Measurements from ENCODE around the gene SPSB4.

The SPSB4 gene

DNA sequence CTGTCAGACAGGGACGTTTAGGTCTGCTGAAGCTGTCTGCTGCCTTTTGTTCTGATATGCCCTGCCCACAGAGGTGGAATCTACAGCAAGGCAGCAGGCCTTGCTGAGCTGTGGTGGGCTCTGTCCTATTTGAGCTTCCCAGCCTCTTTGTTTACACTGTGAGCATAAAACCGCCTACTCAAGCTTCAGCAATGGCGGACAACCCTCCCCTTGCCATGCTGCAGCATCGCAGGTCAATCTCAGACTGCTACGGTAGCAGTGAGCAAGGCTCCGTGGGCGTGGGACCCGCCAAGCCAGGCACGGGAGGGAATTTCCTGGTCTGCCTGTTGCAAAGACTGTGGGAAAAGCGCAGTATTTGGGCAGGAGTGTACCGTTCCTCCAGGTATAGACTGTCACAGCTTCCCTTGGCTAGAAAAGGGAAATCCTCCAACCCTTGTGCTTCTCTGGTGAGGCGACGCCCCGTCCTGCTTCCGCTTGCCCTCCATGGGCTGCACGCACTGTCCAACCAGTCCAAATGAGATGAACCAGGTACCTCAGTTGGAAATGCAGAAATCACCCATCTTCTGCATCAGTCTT lies 71.4 kb downstream of the SPSB4 start:
- DNase-seq, result no peak

DNA sequence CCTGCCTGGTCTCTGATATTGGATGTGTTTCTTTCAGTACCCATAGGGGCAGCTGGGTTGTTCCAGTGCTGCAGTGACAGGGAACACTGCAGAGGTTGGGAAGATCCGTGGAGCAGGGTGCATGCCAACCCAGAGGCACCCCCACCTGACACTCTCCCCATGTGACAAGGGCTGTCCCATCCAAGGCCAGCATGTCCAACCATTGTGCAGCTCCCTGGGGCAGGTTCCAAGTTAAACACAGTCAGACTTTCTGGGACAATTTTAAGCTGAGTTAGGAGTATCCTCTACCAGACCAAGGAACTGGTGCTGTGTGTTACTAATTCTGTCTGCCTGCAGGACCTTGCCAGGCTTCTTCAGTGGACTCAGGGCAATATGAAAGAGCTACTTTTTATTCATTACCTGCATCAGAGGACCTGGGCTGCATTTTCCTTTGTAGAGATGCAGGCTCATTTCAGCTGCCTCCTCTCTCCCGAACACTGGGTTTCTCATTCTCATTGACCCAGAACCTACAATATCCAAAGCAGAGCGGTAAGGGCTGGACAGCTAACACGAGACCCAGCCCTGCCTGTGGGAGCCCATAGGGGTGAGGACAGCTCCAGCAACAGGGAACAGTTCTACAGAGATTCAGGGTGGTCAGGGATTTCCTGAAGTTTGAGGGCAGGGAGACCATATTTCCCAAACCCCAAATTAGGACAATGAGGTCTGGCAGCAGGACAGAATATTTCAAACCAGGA lies 72.7 kb downstream of the SPSB4 start:
- DNase-seq, result no peak

DNA sequence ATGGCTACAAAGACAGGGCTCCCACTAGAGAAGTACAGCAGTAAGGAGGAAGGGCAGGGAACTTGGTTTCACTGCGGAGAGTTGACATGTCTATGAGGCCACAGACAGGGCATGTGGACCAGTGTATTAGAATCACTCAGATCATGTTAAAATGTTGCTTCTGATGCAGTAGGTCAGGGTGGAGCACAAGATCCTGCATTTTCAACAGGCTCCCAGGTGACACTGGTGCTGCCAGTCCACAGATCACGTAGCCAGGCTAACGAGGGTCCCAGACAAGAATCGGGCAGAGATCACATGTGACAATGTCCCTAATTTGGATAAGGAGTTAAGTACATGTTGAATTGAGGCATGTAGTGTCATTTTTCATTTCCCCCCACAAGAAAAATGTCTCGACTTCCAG lies 73.6 kb downstream of the SPSB4 start:
- DNase-seq, result no peak

DNA sequence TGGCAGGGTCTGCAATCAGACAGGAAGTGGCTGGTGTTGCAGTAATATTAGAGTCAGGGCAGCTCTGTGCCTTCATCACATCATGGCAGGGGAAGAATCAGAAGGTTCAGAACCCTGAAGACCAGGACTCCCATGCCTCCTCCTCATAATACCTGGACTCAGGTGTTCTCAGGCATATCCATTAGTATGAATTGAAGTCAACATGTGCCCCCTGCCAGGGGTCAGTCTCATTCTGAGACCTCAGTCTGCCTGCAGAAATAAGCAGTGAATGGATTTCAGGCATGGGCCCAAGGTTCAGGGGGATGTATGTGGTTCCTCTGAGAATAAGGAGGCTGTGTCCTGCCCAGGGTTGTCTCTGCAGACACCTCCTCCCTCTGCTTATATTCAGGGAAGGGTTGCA lies 74.2 kb downstream of the SPSB4 start:
- DNase-seq, result no peak

DNA sequence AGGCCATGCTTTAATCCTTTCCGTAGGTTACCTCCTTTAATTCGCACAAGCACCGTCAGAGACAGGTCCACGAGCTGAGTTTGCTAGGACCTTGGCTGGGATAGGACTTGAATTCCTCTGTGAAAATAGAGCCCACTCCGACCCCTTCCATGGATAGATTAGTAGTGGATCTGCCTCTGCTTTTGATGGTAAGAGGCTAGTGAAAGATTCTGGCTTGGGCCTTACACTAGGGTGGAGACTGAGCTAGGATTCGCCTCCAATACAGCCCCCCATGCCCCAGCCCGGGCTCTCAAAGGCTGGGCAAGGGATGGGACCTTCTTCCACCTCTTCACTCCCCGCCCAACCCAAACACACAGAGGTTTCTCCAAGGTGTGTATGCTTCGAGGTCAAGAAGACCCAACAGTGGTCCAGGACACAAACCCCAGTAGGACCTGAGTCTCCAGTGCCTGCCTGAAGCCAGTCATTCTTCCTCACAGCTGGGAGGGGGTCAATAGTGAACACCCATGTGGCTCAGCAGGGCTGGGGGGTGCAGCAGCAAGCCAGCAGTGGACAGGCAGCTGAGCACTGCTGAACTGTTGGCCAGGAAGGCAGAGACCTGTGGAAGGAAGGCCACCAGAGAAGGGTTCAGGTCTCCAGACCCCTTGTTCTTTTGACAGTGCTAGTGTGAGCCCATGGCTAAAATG lies 75.7 kb downstream of the SPSB4 start:
- DNase-seq, result no peak

DNA sequence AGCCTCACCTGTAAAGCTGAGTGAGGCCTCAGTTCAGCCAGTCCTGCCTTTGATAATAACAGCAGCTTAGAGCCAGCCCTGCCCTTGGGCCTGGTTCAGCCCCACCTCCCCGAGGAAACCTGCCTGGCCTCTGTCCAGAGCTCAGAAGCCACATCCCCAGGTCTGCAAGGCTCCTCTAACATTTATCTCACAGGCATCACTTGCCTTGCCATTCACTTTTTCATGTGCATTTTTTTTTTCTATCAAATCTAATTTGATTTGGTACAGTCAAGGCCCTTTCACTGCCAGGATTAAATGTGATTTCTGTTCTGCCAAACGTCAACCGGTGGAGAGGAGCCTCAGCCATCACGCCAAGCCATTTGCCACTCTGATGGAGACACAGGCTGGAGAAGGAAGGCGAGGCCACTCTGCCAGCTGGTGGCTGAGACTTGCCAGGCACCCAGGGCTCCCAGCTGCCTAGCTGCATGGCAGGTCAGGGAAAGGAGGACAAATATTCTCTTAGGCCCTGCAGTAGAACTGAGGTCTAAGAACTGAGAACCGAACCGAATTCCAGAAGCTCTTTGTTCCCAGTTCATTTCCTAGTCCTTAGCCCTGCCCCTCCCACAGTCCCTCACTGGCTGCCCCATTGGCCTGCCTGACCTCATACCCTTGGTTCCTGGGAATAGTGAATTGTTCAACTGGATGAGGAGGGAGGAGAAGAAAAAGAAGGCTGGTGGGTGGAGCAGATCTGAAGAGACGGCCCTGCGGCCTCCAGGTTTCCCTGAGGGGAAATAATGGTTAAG lies 76.4 kb downstream of the SPSB4 start:
- no peak for DNase-seq

DNA sequence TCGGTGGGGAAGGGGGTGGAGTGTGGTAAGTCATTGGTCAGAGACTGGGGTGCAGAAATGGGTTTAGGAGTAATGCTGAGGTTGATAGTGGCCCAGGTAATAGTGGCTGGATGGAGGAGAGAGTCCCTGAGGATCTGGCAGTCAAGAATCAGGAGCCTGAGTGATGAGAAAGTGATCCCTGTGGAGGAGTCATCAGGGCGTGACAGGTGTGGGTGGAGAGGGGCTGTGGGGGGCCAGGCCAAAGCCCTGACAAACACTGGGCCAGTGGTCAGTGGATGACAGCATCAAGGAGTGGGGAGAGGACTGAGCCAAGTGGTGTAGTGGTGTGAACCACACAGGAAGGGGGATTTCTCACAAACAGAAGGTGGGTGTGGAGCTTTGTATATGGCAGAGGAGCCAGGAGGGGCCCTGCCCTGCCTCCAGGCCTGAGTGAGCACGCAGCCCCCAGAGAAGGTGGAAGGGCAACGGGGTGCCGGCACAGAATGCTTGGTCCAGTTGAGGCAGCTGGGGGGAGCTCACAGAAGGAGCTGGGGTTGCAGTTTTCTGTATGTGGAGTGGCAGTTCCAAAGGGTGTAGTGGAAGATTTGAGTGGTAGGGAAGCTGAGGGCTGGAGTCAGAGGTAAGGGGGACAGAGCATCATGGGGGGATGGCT lies 77.1 kb downstream of the SPSB4 start:
- no peak for DNase-seq

DNA sequence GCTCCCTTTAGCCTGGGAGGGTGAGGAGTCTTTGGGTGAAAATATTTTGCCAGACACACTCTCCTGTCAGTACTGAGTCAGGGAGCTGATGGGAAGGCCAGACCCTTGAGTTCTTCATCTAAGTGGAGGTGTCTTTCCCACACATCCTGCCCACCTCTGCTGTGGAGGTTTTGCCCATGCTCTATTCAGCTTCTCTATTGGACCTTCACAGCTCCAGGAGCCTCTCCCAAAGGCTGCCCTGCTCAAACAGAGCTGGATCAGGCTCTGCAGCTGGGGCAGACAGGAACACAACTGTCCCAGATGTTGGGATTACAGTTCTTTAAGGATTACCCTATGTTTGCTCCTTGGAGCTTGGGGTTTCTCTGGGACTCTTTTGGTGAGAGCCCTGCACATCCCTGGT lies 77.9 kb downstream of the SPSB4 start:
- no peak for DNase-seq

DNA sequence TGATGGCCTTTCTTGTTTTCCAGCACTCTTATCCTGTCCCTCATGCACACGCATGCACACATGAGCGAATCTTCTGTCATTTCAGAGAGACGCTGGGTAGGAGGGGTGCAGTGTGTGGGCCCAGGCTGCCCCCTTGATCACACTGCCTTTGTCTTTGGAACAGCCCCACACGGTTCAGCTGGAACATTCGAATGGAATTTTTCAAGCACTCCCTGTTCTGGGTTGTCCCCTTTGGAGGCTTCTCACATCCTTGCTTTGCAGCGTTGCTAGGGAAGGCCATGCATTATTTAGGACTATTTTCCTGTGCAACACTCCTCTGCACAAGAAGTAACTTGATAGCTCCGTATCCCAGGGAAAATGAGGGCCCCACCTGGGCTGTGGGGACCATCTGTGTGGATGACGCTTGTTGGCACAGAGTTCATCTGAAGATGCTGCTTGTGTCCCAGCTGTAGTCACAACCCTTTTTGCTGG lies 78.4 kb downstream of the SPSB4 start:
- no peak for DNase-seq

DNA sequence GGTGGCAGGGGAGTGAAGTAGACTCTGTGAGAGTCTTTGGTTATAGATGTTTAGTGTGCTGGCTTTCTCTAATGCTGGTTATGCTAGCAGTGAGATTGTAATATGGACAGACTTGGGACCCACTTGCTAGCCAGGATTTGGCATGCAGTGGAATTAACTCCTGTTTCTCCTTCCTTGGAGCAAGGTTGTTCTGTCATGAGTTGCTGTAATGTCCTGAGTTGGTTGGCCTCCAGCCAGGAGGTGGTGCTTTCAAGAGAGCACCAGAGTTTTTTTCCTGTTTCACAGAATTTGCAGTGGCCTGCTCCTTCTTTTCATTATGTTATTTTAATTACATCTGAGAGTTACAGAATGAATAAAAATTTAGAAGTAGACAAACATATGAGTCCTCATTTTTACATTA lies 92.4 kb downstream of the SPSB4 start:
- DNase-seq, result no peak

DNA sequence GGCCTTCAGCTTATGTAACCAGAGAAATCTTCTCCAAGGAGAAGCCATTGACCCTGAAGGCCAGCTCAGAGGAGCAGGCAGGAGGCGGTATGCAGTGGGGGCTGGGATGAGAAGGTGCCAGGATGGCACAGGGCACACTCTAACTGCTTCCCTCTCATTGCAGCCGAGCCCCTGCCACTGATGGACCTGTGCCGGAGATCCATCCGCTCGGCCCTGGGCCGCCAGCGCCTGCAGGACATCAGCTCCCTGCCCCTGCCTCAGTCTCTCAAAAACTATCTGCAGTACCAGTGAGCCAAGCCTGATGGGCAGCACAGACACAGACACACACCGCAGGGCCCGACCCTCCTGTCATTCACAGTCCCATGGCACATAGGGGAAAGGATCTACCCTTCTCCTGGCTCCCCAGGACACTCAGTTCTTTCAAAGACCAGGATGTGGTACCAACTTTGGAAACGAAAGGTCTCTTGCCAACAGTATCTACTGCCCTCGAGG lies 95.9 kb downstream of the SPSB4 start:
- peak in 1 of 2 donors; percentile 2 for DNase-seq

DNA sequence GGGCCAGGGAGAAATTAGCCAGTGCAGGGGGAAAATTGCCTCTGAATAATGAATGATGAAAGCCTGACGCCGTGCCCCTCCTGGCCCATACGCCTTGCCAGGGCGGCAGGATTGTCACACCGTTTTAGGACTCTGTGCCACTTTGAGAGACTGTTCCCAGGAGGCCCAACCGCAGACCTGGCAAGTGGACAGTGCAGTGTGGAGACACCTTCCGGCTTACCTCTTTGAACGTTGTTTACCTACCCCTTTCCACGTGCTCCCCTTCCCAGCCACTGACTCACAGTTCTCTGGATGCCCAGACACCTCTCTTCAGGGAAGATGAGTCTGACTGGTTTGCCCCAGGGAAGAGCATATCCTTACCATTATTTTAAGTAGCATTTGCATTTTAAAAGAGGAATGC lies 96.5 kb downstream of the SPSB4 start:
- no peak for DNase-seq

DNA sequence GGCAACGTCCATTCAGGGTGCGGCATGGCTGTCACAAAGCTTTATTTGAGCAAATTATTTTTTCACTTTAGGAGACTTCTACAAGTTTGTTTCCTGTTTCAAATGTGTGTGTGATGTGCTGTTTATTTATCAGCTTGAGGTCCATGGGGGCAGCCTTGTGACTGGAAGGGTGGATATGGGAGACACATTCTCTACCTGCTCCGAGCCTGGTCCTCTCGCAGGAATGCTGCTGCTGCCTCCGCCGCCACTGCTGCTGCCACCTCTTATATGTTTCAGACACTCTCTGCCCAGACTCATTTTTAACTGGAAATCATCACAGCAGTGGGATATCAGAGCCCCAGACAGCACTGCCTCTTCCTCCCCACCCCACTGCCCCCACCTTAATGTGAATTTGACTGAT lies 97.0 kb downstream of the SPSB4 start:
- DNase-seq, result no peak

DNA sequence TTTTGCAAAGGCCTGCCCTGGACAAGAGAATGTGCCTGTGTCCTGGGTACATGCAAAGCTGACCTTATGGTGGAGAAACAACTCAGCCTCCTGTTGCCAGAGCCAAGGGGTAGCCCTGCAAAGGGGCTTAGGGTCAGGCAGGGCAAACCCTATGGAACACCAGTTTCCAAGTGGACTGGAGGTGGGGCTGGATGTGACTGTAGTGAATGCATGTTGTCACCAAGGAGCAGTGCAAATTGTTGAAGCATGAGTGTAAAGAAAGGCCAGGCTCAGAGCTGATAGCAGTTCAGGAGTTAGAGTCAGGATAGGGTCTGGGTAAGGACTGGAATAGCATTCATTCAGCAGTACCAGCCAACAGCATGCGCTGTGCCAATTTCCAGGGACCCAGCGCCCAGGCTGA lies 97.6 kb downstream of the SPSB4 start:
- DNase-seq, result no peak

DNA sequence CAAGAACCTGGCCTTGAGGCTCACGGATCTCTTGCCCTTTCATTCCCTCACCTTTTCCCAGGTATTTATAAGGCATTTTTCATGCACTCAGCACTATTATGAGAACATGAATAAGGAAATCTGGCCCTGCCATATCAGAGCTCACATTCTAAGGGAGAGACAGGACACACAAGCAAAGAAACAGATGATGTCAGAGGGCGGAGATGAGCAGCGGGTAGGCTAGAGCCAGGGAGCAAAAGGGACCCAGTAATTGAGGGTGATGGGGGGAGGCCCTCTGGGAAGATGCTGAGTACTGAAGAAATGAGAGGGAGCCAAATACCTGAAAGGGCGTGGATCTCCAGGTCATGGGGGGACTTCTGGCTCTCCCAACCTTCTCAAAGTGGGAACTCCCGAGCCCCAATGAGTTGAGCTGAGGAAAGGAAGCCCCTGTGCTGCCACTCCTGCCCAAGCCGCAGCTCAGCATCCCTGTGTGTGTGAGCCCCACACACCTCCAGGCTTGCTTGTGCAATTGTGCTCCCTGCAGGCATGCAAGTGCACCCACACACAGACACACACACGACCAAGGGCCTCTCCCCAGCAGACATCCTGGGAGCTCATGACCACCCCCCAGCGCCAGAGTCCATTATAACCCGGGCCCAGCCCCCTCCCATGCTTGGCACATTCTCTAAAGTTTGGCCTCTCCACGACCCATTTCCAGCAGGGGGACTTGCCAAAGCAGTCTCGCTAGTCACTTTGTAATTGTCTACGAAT lies 99.1 kb downstream of the SPSB4 start:
- no peak for DNase-seq

DNA sequence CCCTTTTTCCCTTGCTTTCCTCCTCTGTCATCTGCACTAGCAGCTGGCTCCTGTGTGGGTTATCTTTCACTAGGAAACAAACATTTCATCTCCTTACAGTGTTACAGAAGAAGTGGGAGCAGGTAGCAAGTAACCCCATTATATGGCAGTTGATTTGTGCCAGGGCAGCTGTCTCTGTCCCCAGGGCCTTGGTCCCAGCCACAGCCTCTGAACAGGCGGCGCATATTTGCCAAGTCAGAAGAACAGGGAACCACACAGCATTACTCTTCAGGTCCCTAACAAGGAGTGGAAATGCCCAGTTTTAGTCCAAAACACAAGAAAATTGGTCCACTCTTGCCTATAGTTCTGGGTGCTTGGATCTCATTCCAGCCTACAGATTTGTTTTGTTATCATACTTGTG lies 99.8 kb downstream of the SPSB4 start:
- no peak for DNase-seq

DNA sequence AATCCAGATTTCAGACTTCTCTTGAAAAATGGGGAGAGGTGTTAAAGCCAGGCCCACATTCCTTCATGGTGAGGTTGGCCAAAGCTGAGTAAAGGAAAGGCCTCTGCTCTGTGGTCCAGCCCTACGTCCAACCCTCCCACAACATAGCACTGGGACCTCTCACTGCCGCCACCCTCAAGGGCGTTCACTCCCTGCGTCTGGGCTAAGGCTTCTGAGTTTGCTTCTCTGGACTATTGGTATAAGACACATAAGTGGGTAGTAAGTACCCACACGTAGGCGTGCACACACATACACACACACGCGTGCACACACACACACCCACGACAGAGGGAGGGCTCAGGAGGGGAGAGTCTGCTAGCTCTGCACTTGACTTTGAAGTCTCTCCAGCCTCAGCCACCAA lies 100.3 kb downstream of the SPSB4 start:
- no peak for DNase-seq

DNA sequence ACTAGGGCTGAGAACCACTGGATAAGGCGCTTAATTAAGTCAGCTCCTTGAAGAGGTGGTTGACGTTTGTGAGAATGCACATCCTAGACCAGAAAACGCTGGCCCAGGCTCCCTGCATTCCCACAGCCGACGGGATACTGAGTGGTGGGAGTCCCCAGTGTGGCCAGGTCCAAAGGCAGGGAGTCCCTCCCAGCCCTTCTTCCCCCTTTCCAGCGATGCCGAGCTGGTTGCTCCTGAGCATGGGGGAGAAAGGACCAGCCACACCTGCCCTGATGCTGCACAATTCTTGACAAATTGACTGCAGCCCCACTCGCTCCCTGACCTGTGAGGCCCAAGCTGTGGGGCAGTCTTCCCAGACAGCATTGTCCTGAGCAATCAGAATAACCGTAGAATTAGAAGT lies 101.0 kb downstream of the SPSB4 start:
- DNase-seq, result no peak

DNA sequence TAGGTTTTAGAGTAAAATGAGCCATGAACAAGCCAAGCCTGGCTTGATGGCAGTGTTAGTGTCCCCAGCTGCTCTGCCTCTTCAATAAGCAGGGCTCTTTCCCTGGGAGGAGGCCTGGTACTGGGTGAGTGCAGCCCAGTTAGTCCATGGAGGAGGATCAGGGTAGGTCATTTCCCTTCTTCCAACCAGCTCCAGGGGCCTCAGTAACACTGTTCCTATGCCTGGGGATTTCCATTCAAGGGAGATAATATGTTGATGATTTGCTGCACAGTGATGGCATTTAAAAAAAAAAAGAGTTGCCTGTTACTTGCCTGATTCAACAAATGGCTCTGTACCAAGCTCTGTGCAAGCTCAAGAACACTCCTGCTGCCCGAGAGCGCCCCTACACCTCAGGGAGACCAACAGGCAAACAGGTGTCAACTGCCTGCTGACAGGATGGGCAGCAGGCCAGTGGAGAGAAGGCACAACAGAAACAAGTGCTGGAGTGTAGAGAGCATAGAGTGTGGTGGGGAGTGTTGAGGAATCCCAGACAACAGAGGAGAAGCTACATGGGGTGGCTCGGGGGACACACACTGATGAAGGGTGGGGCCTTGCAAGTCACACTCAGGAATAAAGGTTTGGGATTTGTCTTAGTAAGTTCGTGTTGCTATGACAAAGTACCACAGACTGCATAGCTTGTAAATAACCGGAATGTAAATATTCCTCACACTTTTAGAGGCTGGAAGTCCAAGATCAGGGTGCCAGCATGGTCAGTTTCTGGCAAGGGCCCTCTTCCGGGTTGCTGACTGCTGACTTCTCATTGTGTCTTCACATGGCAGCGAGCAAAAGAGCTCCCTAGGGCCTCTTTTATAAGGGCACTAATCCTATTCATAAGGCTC lies 101.9 kb downstream of the SPSB4 start:
- no peak for DNase-seq

DNA sequence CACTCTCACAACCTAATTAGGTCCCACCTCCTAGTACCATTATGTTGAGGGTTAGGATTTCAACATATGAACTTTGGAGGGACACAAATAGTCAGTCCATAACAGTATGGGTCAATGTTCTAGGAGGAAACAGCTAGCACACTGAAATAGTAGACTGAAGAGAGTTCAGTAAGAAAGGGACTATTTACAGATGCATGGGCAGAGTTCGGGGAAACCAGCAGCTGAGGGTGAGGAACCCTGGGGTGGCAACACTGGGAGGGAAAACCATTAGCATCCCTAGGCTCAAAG lies 102.5 kb downstream of the SPSB4 start:
- no peak for DNase-seq

DNA sequence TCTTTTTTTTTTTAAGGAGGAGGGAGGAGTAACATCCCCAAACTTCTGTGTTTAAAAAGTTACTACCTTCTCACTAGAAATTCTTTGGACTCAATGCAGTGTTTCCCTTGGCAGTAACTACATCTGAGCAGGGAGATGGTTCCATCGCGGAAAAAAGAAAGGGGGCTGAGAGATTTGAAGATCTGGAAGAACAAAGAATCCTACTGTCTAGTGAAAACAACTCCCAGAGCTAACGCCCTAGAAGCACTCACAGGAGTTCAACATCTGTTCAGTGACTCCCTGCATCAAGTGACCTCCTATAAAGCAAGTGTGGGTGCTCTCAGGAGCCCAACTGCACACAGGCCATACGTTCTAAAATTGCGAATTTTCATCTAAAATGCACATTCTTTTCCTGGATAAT lies 113.7 kb downstream of the SPSB4 start:
- no peak for DNase-seq

Measured in hippocampal formation (tissue), 2 donors.